Neural cell (in vitro differentiated cells): ENCODE results near the gene ITPR2.

Experiments used
- RAD21 ChIP-seq: fragments of 450-650 bp; conservative IDR thresholded peaks from 2 replicates; pipeline ENCODE4 v1.6.1; 2014; ENCODE audit warnings: antibody characterized with exemption, mild to moderate bottlenecking, moderate library complexity
- TF ChIP-seq, protein P1 (sequence below): fragments of 450-650 bp; IDR thresholded peaks from 2 replicates; pipeline ENCODE4 v1.5.1; 2014; ENCODE audit warnings: antibody characterized with exemption, mild to moderate bottlenecking, moderate library complexity; ENCODE audit not compliant: poor library complexity, severe bottlenecking

DNA sequence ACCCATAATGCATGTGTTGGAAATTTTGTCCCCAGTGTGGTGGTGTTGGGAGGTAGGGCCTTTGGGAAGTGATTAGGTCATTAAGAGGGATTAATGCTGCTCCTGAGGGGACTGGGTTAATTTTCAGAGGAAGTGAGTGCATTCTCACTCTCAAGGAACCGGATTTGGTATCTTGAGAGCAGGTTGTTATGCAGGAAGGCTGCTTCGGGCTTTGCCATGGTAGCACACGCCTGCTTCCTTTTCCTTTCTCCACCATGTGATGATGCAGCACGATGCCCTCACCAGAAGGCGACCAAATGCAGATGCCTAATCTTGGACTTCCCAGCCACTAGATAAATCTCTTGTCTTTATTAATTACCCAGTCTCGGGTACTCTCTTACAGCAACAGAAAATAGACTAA, 380.5 kb downstream of the ITPR2 start:
- TF ChIP-seq, protein P1, sequence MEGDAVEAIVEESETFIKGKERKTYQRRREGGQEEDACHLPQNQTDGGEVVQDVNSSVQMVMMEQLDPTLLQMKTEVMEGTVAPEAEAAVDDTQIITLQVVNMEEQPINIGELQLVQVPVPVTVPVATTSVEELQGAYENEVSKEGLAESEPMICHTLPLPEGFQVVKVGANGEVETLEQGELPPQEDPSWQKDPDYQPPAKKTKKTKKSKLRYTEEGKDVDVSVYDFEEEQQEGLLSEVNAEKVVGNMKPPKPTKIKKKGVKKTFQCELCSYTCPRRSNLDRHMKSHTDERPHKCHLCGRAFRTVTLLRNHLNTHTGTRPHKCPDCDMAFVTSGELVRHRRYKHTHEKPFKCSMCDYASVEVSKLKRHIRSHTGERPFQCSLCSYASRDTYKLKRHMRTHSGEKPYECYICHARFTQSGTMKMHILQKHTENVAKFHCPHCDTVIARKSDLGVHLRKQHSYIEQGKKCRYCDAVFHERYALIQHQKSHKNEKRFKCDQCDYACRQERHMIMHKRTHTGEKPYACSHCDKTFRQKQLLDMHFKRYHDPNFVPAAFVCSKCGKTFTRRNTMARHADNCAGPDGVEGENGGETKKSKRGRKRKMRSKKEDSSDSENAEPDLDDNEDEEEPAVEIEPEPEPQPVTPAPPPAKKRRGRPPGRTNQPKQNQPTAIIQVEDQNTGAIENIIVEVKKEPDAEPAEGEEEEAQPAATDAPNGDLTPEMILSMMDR = no peak
- TF ChIP-seq RAD21 = no peak
